HEK293T (cell line): ENCODE data around the gene ERBB4.

Experiments
- ARNT ChIP-seq: fragments of 450-650 bp; IDR thresholded peaks from 2 replicates; pipeline ENCODE4 v1.6.1; 2017; ENCODE audit warnings: mild to moderate bottlenecking
- BHLHE40 ChIP-seq: fragments of 450-650 bp; IDR thresholded peaks from 2 replicates; pipeline ENCODE4 v1.6.1; 2016; ENCODE audit warnings: mild to moderate bottlenecking, moderate library complexity, borderline replicate concordance
- CTBP1 ChIP-seq: fragments of 450-650 bp; IDR thresholded peaks from 2 replicates; pipeline ENCODE4 v1.6.1; 2016; ENCODE audit warnings: borderline replicate concordance
- ELF4 ChIP-seq: fragments of 450-650 bp; IDR thresholded peaks from 2 replicates; pipeline ENCODE4 v1.6.1; 2017; ENCODE audit warnings: antibody characterized with exemption
- FOXA1 ChIP-seq: fragments of 450-650 bp; IDR thresholded peaks from 2 replicates; pipeline ENCODE4 v1.6.1; 2016; ENCODE audit warnings: mild to moderate bottlenecking
- FOXK2 ChIP-seq: fragments of 450-650 bp; IDR thresholded peaks from 2 replicates; pipeline ENCODE4 v1.6.1; 2016; ENCODE audit warnings: mild to moderate bottlenecking
- FOXM1 ChIP-seq: fragments of 450-650 bp; IDR thresholded peaks from 2 replicates; pipeline ENCODE4 v1.6.1; 2017; ENCODE audit warnings: mild to moderate bottlenecking, borderline replicate concordance
- HDGF ChIP-seq: fragments of 450-650 bp; IDR thresholded peaks from 2 replicates; pipeline ENCODE4 v1.6.1; 2017; ENCODE audit warnings: antibody characterized with exemption, borderline replicate concordance
- L3MBTL2 ChIP-seq: fragments of 450-650 bp; conservative IDR thresholded peaks from 2 replicates; pipeline ENCODE4 v1.6.1; 2016; ENCODE audit warnings: mild to moderate bottlenecking
- LEF1 ChIP-seq: fragments of 450-650 bp; IDR thresholded peaks from 2 replicates; pipeline ENCODE4 v1.6.1; 2017; ENCODE audit warnings: mild to moderate bottlenecking, borderline replicate concordance
- PKNOX1 ChIP-seq: fragments of 450-650 bp; IDR thresholded peaks from 2 replicates; pipeline ENCODE4 v1.6.1; 2016
- SP1 ChIP-seq: fragments of 450-650 bp; IDR thresholded peaks from 2 replicates; pipeline ENCODE4 v1.6.1; 2017
- SUZ12 ChIP-seq: fragments of 450-650 bp; IDR thresholded peaks from 2 replicates; pipeline ENCODE4 v1.6.1; 2016; ENCODE audit warnings: mild to moderate bottlenecking
- TARDBP ChIP-seq: fragments of 450-650 bp; IDR thresholded peaks from 2 replicates; pipeline ENCODE4 v1.6.1; 2016

GRCh38 chr2:211900000-211900399 lies 638.6 kb downstream of the ERBB4 start:
- TF ChIP-seq HDGF (no peak), TARDBP (no peak), ARNT (no peak), SUZ12 (no peak), FOXK2 (no peak), FOXA1 (no peak), FOXM1 (no peak), ELF4 (no peak), SP1 (no peak), BHLHE40 (no peak), L3MBTL2 (no peak), CTBP1 (no peak), LEF1 (no peak), PKNOX1 (no peak)
